ENCODE results near the gene CELA3B. TPM values are rescaled to one million over a fixed set of nuclear protein-coding genes. Genes with fewer than 3 reads are reported as not detected.
"Not testable (repeated sequence)": the region's sequence is repeated elsewhere in the genome, so short reads cannot be mapped to it uniquely, and the experiment has no call there.

The CELA3B gene
- total RNA-seq, 6 donors from 2014 or later, result 5.3 to 9.7 TPM; not detected in 4

DNA sequence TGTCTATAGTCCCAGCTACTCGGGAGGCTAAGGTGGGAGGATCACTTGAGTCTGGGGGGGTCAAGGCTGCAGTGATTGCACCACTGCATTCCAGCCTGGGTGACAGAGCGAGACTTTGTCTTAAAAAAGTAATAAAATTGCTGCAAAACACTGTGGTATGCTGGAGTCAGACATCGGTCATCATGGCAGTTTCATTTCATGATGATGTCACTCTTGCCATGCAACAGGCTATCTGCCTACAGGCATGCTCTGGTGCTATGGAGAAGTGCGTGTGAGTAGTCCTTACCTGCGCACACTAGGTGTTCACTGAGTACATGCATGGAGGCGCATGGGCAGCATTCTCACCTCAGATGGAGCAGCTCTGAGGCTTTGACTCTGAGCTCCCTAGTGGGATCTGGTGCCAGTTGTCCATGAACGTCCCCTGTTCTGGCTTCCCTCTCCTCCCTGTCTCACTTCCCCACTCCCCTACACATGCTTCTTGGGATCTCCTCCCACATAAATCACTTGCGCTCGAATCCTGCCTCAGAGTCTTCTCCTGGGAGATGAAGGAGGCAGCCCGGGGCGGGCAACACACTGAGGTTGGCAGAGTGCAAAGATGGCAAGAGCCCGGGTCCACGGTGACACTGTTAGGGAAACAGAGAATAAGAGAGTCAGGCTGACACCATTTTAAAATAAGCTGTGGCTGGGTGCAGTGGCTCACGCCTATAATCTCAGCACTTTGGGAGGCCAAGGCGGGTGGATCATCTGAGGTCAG, 10.4 kb upstream of the CELA3B start:
- H3K27me3 ChIP-seq, result no peaks in the 10 kb centered on the region
- H3K4me1 ChIP-seq, result peaks cover 0 to 4% (median 3%) of the 10 kb centered on the region in 4 donors
- H3K27ac ChIP-seq, result no peak overlapping the region
- DNase-seq (no peak), ATAC-seq (ENCODE audit: low FRiP score in 2 of 2) (no peak)
- H3K9me3 ChIP-seq, result no peaks in the 10 kb centered on the region
- TF ChIP-seq, protein P1, sequence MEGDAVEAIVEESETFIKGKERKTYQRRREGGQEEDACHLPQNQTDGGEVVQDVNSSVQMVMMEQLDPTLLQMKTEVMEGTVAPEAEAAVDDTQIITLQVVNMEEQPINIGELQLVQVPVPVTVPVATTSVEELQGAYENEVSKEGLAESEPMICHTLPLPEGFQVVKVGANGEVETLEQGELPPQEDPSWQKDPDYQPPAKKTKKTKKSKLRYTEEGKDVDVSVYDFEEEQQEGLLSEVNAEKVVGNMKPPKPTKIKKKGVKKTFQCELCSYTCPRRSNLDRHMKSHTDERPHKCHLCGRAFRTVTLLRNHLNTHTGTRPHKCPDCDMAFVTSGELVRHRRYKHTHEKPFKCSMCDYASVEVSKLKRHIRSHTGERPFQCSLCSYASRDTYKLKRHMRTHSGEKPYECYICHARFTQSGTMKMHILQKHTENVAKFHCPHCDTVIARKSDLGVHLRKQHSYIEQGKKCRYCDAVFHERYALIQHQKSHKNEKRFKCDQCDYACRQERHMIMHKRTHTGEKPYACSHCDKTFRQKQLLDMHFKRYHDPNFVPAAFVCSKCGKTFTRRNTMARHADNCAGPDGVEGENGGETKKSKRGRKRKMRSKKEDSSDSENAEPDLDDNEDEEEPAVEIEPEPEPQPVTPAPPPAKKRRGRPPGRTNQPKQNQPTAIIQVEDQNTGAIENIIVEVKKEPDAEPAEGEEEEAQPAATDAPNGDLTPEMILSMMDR (IDR thresholded peaks at IDR 0.05), result no peak
- TF ChIP-seq POLR2A (IDR thresholded peaks at IDR 0.05), result no peak
- no peak for TF ChIP-seq POLR2AphosphoS5 (IDR thresholded peaks at IDR 0.05)
- TF ChIP-seq EP300 (IDR thresholded peaks at IDR 0.05), result no peak
- no peaks in the 10 kb centered on the region for H3K36me3 ChIP-seq
- 87% methylated on average over 14 to 15 of the region's 15 CpGs for WGBS, 2 donors
- H3K4me3 ChIP-seq, result no peak overlapping the region

DNA sequence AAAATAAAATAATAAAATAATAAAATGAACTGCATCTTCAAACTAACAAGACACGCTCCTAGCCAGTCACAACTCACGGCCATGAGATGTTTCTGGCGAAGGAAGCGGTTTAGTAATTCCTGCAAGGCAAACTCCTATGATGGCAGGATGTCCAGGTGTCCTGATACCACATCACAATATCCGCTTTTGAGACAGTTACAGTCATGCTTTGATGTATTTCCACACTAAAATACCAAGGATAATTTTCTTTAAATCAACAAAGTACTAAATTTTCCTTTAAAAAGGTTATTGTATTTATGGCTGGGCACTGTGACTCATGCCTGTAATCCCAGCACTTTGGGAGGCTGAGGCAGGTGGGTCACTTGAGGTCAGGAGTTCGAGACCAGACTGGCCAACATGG, 9.6 kb upstream of the CELA3B start:
- not testable (repeated sequence) for H3K27me3 ChIP-seq; ATAC-seq (ENCODE audit: low FRiP score in 2 of 2)
- WGBS, 2 donors, result 90 to 93% methylated on average over 6 of the region's 6 CpGs

DNA sequence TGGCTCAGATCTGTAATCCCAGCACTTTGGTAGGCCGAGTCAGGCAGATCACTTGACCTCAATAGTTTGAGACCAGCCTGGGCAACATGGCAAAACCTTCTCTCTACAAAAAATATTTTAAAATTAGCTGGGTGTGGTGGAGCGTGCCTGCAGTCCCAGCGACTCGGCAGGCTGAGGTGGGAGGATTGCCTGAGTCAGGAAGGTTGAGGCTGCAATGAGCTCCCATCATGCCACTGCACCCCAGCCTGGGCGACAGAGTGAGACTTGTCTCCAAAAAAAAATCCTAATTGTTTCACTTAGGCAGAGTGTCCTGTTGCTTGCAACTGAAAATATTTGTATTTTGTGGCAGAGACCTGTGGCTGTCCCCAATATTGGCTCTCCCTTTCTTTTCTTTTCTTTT, 7.8 kb upstream of the CELA3B start:
- H3K36me3 ChIP-seq; H3K27ac ChIP-seq; DNase-seq; ATAC-seq (ENCODE audit: low FRiP score in 2 of 2); H3K9me3 ChIP-seq; H3K4me1 ChIP-seq; H3K4me3 ChIP-seq; H3K27me3 ChIP-seq: not testable (repeated sequence)
- WGBS, 2 donors, result 64 to 65% methylated on average over 5 of the region's 5 CpGs

More for the DNA sequence above, 9.6 kb upstream of the CELA3B start:
- not testable (repeated sequence) for H3K27ac ChIP-seq, H3K4me3 ChIP-seq, H3K9me3 ChIP-seq, H3K36me3 ChIP-seq, H3K4me1 ChIP-seq, DNase-seq

DNA sequence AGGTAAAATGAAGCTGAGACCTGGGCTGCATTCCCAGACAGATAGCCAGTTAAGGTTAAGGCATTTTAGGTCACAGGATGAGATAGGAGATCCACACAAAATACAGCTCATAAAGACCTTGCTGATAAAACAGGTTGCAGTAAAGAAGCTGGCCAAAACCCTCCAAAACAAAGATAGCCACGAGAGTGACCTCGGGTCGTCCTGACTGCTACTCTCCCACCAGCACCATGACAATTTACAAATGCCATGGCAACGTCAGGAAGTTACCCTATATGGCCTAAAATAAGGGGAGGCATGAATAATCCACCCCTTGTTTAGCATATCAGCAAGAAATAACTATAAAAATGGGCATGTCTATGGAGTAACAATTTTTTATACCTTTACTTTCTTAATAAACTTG, 6.3 kb upstream of the CELA3B start:
- H3K4me3 ChIP-seq; ATAC-seq (ENCODE audit: low FRiP score in 2 of 2); DNase-seq; H3K4me1 ChIP-seq; H3K9me3 ChIP-seq; H3K27ac ChIP-seq; H3K27me3 ChIP-seq; H3K36me3 ChIP-seq: not testable (repeated sequence)
- 64 to 68% methylated on average over 4 of the region's 4 CpGs for WGBS, 2 donors

DNA sequence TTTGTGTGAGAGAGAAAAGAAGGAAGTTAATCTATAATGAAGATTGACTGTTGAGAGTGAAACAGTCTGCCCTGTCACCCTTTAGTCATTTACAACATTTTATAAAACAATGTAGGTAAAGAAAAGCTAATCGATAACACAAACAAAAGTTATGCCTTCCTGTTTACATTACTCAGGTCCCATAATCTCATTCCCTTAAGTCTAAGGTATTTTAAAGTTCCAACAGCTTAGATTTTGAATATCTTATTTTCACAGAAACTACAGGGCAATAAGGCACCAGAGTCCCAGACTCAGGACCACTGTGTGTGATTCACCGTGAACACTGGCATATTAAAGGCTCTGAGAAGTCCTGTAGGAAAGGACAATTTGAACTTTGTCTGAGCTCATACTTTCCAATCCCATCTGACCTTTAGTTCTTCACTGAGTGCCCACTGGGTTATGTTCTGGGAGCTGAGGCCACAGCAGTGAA, 3.8 kb upstream of the CELA3B start:
- not testable (repeated sequence) for H3K9me3 ChIP-seq; H3K4me3 ChIP-seq; ATAC-seq (ENCODE audit: low FRiP score in 2 of 2); H3K27me3 ChIP-seq; H3K36me3 ChIP-seq; H3K27ac ChIP-seq; H3K4me1 ChIP-seq; DNase-seq
- 38 to 44% methylated on average over 2 of the region's 2 CpGs for WGBS, 2 donors

DNA sequence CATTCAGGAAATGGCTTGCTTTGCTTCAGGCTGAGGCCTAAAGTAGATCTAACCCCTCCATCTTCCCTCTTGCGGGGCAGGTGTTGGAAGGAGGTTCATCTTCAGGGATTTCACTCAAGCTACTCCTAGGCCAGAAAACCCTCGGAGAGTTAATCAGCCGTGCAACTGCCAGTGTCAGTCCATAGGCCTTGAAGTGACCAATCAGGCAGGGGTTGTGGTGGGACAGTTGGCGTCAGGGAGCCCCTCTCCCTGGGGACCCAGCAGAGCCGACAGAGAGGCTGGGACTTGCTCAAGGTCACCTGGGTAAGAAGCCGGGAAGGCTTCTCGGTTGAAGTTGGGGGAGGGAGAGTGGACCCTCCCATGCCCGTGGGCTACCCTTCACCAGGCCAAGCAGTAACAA, 2.9 kb upstream of the CELA3B start:
- H3K4me3 ChIP-seq, H3K27me3 ChIP-seq, DNase-seq, H3K9me3 ChIP-seq, H3K4me1 ChIP-seq, H3K36me3 ChIP-seq, H3K27ac ChIP-seq: not testable (repeated sequence)
- WGBS, 2 donors, result 85 to 88% methylated on average over 7 to 8 of the region's 8 CpGs
- peak in 1 of 2 donors; percentile 31 for ATAC-seq (ENCODE audit: low FRiP score in 2 of 2)

DNA sequence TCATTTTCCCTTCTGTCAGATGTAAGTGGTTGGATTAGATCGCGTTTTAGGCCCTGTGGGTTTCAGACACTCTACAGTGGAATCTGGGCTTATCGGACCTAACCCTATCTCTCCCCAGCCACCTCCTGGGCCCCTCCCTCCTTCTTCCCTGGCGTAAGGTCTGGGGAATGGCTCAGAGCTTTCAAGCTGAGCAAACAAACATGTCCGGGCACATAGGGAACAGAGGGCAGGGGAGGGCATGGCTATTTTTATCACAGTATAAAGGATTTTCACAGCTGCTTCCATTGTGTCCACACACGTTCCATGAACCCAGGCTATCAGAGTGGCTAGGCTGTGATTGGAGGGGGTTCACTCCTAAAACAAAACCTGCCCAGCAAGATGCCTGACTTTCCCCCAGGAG, 2.1 kb upstream of the CELA3B start:
- H3K4me3 ChIP-seq, H3K36me3 ChIP-seq, H3K27me3 ChIP-seq, H3K4me1 ChIP-seq, H3K27ac ChIP-seq, H3K9me3 ChIP-seq: not testable (repeated sequence)
- 40 to 61% methylated on average over 6 of the region's 6 CpGs for WGBS, 2 donors
- ATAC-seq (ENCODE audit: low FRiP score in 2 of 2) (peak; percentile 35 to 79), DNase-seq (peak in 1 of 2 donors; percentile 50)

DNA sequence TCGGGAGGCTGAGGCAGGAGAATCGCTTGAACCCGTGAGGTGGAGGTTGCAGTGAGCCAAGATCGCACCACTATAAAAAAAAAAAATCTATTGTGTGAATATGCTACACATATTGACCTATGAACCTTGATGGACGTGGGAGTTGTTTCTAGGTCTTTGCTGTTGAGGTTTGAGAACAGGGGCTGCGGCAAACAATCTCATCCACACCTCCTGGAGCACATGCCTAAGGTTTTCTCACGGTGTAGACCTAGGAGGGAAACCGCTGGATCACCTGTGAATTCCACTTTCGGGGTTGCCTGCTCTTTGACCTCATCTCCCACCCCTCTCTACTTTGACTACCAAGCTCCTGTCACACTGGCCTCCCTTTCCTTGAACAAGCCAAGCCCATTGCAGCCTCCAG, 1.5 kb upstream of the CELA3B start:
- not testable (repeated sequence) for H3K27ac ChIP-seq

DNA sequence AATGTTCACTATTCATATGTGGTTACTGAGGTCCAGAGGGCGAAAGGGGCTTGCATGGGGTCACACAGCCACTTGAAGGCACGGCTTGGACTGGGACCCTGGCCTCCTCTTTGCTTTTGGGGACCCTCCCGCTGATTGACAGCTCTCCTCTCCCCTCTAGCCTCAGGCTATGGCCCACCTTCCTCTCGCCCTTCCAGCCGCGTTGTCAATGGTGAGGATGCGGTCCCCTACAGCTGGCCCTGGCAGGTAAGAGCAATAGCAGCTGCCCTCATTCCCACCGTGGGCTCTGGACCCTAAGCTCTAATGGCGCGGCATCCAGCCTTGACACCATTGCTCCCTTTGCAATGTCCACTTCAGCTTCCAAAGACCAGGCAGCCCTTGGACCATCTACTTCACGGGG, 1.4 kb downstream of the CELA3B start:
- not testable (repeated sequence) for H3K9me3 ChIP-seq; ATAC-seq (ENCODE audit: low FRiP score in 2 of 2); DNase-seq; H3K4me3 ChIP-seq; H3K27ac ChIP-seq; H3K4me1 ChIP-seq; H3K36me3 ChIP-seq; H3K27me3 ChIP-seq
- WGBS, 2 donors, result 94 to 96% methylated on average over 11 of the region's 11 CpGs

More for the DNA sequence above, 1.5 kb upstream of the CELA3B start:
- not testable (repeated sequence) for H3K27me3 ChIP-seq; H3K9me3 ChIP-seq; H3K36me3 ChIP-seq; H3K4me1 ChIP-seq; DNase-seq; ATAC-seq (ENCODE audit: low FRiP score in 2 of 2); H3K4me3 ChIP-seq
- WGBS, 2 donors, result 93% methylated on average over 9 of the region's 9 CpGs

DNA sequence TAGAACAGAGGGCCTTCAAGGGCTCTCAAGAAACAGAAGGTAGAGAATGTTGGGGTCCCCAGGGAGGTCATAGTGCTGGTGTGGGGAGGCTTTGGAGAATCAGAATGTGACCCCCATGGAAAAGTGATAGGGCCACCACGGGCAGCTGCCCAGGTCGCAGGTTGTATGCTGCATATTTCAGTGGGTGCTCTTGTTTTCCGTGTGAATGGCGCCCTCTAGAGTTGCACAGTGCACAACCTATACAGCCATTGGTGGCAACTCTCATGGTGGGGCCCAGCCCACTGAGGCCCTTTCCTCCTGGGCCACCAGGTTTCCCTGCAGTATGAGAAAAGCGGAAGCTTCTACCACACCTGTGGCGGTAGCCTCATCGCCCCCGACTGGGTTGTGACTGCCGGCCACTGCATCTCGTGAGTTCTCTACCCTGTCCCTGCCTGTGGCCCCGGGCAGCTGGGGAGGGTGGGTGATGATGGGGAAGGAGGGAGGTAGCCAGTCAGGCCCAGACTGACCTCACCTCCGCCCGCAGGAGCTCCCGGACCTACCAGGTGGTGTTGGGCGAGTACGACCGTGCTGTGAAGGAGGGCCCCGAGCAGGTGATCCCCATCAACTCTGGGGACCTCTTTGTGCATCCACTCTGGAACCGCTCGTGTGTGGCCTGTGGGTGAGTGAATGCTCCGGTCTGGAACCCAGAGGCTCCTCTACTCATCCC, 3.8 kb downstream of the CELA3B start:
- H3K4me1 ChIP-seq; H3K36me3 ChIP-seq; H3K27me3 ChIP-seq; DNase-seq; ATAC-seq (ENCODE audit: low FRiP score in 2 of 2); H3K27ac ChIP-seq; H3K9me3 ChIP-seq; H3K4me3 ChIP-seq: not testable (repeated sequence)
- 70 to 78% methylated on average over 7 to 8 of the region's 21 CpGs for WGBS, 2 donors

DNA sequence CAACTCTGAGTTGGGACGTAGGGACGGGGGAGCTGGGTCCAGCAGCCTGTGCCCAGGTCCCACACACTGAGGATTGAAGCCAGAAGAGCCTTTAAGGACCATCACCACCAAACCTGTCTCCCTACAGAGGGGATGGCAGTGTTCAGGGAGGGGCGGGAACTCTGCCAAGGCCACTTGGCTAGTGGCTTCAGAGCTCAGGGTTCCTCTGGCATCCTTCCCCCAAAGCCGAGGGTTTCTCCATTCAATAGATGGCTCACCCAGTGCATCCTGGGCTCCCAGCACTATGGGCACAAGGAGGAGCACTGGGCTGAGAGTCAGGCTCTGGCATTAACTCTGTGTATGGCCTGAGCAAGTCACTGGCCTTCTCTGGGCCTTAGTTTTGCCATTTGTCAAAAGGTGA, 4.4 kb downstream of the CELA3B start:
- not testable (repeated sequence) for ATAC-seq (ENCODE audit: low FRiP score in 2 of 2); H3K27me3 ChIP-seq; H3K27ac ChIP-seq; DNase-seq; H3K4me1 ChIP-seq; H3K4me3 ChIP-seq; H3K36me3 ChIP-seq; H3K9me3 ChIP-seq
- 43% methylated on average over 1 of the region's 4 CpGs; no CpG with 5 or more reads in 1 of the 2 donors for WGBS, 2 donors

DNA sequence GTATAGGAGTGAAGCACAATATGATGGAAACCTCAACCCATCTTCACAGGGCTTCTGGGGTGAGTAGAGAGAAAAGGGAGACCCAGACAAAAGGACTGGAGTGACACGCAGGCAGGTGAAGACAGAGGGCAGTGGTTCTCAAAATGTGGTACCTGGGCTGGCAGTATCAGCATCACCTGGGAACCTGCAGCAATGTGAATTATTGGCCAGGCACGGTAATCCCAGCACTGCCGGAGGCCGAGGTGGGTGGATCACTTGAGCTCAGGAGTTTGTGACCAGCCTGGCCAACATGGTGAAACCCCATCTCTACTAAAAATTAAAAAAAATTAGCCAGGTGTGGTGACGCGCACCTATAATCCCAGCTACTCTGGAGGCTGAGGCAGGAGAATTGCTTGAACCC, 5.3 kb downstream of the CELA3B start:
- ATAC-seq (ENCODE audit: low FRiP score in 2 of 2); H3K4me1 ChIP-seq: not testable (repeated sequence)

More for the DNA sequence above, 5.3 kb downstream of the CELA3B start:
- H3K27ac ChIP-seq, H3K36me3 ChIP-seq, DNase-seq, H3K4me3 ChIP-seq, H3K9me3 ChIP-seq, H3K27me3 ChIP-seq: not testable (repeated sequence)
- 82 to 89% methylated on average over 6 of the region's 6 CpGs for WGBS, 2 donors
